ENCODE results near the gene NCMAP. TPM values are rescaled to one million over a fixed set of nuclear protein-coding genes. Genes with fewer than 3 reads are reported as not detected.
A peak's percentile ranks its signal among the peaks of the same experiment; 100 is the strongest.

The NCMAP gene
- total RNA-seq, 1 donor from 2014 or later, result not detected

DNA sequence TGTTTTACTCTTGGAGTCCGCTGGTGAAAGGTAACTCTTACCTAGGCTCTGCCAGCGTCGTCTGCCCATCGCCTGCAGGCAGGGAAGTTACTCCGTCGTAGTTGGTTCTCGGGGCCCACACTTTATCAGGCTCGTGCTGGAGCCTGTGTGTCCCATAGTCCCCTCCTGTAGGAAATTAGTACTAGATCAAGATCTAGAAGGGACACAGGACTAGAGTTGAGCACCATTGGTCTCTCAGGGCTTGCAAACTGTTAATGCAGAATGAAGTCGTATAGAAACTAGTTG, 88.2 kb downstream of the NCMAP start:
- Mint-ChIP-seq H3K9me3 (ENCODE audit: low read depth) (no peaks in the 10 kb centered on the region), H3K27ac (ENCODE audit: unreplicated experiment) (peak overlapping the region; percentile 76), H3K4me1 (ENCODE audit: low read depth) (peaks cover 26% of the 10 kb centered on the region), H3K4me3 (ENCODE audit: unreplicated experiment) (peak overlapping the region; percentile 84), H3K36me3 (ENCODE audit: low read depth) (peaks cover 20% of the 10 kb centered on the region), H3K27me3 (ENCODE audit: low read depth) (no peaks in the 10 kb centered on the region)
- DNase-seq (ENCODE audit: low spot score), result no peak
- TF ChIP-seq, protein P1, sequence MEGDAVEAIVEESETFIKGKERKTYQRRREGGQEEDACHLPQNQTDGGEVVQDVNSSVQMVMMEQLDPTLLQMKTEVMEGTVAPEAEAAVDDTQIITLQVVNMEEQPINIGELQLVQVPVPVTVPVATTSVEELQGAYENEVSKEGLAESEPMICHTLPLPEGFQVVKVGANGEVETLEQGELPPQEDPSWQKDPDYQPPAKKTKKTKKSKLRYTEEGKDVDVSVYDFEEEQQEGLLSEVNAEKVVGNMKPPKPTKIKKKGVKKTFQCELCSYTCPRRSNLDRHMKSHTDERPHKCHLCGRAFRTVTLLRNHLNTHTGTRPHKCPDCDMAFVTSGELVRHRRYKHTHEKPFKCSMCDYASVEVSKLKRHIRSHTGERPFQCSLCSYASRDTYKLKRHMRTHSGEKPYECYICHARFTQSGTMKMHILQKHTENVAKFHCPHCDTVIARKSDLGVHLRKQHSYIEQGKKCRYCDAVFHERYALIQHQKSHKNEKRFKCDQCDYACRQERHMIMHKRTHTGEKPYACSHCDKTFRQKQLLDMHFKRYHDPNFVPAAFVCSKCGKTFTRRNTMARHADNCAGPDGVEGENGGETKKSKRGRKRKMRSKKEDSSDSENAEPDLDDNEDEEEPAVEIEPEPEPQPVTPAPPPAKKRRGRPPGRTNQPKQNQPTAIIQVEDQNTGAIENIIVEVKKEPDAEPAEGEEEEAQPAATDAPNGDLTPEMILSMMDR (IDR thresholded peaks at IDR 0.05), result no peak

DNA sequence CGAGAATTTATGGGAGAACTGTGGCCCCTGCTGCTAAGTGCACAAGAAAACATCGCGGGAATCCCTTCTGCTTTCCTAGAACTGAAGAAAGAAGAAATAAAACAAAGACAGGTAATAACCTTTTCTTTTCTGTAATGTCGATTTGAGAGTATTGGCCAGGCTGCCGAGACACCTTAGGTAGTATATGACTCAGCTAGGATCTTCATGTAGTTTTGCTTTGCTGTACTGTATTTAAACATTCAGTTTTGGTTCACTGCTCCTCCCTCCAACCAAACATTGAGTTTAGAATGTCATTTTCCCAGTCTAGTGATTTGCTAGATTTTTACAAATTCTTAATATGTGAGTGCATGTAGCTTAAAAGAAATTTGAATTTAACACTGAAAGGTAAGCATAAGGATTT, 93.0 kb downstream of the NCMAP start:
- TF ChIP-seq, protein P1 (IDR thresholded peaks at IDR 0.05), result no peak
- no peak overlapping the region for H3K4me3 Mint-ChIP-seq (ENCODE audit: unreplicated experiment)
- H3K4me1 Mint-ChIP-seq (ENCODE audit: low read depth), result peaks cover 18% of the 10 kb centered on the region
- no peaks in the 10 kb centered on the region for H3K9me3 Mint-ChIP-seq (ENCODE audit: low read depth)
- no peaks in the 10 kb centered on the region for H3K27me3 Mint-ChIP-seq (ENCODE audit: low read depth)
- no peak for DNase-seq (ENCODE audit: low spot score)
- H3K27ac Mint-ChIP-seq (ENCODE audit: unreplicated experiment), result no peak overlapping the region
- H3K36me3 Mint-ChIP-seq (ENCODE audit: low read depth), result peaks cover 53% of the 10 kb centered on the region

DNA sequence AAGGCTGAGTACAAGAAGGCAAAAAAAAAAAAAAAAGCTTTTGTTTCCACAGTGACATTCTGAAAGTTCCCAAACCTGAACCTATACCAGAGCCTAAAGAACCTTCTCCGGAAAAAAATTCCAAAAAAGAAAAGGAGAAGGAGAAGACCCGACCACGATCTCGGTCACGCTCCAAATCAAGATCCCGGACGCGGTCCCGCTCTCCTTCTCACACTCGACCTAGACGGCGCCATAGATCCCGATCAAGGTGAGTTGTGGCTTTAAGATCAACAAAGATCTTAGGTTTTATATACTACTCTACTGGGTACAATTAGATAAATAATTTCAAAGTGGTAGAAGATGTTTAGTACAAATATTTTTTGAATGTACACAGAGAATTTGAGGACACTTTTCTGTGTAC, 96.5 kb downstream of the NCMAP start:
- TF ChIP-seq, protein P1 (IDR thresholded peaks at IDR 0.05), result no peak
- no peak for DNase-seq (ENCODE audit: low spot score)
- Mint-ChIP-seq H3K4me1 (ENCODE audit: low read depth) (peaks cover under 1% of the 10 kb centered on the region), H3K27ac (ENCODE audit: unreplicated experiment) (no peak overlapping the region), H3K36me3 (ENCODE audit: low read depth) (peaks cover 62% of the 10 kb centered on the region), H3K9me3 (ENCODE audit: low read depth) (no peaks in the 10 kb centered on the region), H3K27me3 (ENCODE audit: low read depth) (no peaks in the 10 kb centered on the region), H3K4me3 (ENCODE audit: unreplicated experiment) (no peak overlapping the region)

DNA sequence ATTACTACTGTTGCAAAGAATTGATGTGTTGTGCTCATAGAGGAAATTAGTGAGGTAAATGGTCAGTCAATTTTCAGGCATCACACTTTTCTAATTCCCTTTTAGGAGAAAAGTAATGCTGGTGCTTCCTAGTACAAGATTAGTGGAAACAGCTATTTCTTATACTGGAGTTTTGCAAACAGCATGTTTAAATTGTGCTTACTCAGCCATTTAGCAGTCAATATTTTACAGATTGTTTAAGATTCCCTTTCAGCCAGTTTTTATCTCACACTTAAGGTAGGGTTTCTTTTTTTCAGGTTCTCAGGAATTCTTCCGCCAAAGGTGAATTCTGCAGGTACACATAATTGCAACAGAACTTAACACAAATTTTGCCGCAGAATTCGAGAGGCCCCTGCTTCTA, 98.1 kb downstream of the NCMAP start:
- peaks cover 6% of the 10 kb centered on the region for H3K4me1 Mint-ChIP-seq (ENCODE audit: low read depth)
- H3K27me3 Mint-ChIP-seq (ENCODE audit: low read depth), result no peaks in the 10 kb centered on the region
- H3K9me3 Mint-ChIP-seq (ENCODE audit: low read depth), result no peaks in the 10 kb centered on the region
- DNase-seq (ENCODE audit: low spot score), result no peak
- no peak overlapping the region for H3K27ac Mint-ChIP-seq (ENCODE audit: unreplicated experiment)
- peaks cover 58% of the 10 kb centered on the region for H3K36me3 Mint-ChIP-seq (ENCODE audit: low read depth)
- H3K4me3 Mint-ChIP-seq (ENCODE audit: unreplicated experiment), result no peak overlapping the region
- TF ChIP-seq, protein P1 (IDR thresholded peaks at IDR 0.05), result no peak

DNA sequence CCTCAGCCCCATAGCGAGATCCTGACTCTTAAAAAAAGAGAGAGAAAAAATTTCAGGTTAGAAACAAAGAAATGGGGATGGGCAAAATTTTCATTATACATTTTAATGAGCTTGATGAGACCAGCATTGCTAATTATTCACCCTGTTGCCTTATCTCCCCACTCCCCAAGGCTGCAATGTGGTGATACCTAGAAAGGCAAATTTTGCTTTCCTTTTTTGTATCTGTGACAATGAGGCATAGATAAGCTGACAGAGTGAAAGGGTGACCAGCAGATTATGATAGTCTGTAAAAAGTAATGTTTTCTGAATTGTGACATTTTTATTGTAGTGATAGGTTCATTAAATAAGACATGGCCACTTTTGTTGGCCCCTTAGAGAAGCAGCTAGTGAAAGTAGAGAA, 100.2 kb downstream of the NCMAP start:
- H3K27ac Mint-ChIP-seq (ENCODE audit: unreplicated experiment), result no peak overlapping the region
- H3K36me3 Mint-ChIP-seq (ENCODE audit: low read depth), result peaks cover 52% of the 10 kb centered on the region
- H3K27me3 Mint-ChIP-seq (ENCODE audit: low read depth), result no peaks in the 10 kb centered on the region
- H3K9me3 Mint-ChIP-seq (ENCODE audit: low read depth), result no peaks in the 10 kb centered on the region
- no peak for DNase-seq (ENCODE audit: low spot score)
- no peak overlapping the region for H3K4me3 Mint-ChIP-seq (ENCODE audit: unreplicated experiment)
- H3K4me1 Mint-ChIP-seq (ENCODE audit: low read depth), result peaks cover 13% of the 10 kb centered on the region
- TF ChIP-seq, protein P1 (IDR thresholded peaks at IDR 0.05), result no peak
